Stimulated activated CD4-positive, alpha-beta T cell treated with anti-CD3 and anti-CD28 coated beads, Interleukin-12 subunit alpha, Interleukin-12 subunit beta, amount 100 ng/mL, for 48 hours (primary cell): Measurements from ENCODE around the gene BTBD7.

ENCODE experiments used
- DNase-seq, 3 donors: peaks; one replicate each; pipeline ENCODE4 v3.0.0-alpha.2; 2020; ENCODE audit warnings: low read depth in 2 of 3, low spot score in 1 of 3

Gene BTBD7

DNA sequence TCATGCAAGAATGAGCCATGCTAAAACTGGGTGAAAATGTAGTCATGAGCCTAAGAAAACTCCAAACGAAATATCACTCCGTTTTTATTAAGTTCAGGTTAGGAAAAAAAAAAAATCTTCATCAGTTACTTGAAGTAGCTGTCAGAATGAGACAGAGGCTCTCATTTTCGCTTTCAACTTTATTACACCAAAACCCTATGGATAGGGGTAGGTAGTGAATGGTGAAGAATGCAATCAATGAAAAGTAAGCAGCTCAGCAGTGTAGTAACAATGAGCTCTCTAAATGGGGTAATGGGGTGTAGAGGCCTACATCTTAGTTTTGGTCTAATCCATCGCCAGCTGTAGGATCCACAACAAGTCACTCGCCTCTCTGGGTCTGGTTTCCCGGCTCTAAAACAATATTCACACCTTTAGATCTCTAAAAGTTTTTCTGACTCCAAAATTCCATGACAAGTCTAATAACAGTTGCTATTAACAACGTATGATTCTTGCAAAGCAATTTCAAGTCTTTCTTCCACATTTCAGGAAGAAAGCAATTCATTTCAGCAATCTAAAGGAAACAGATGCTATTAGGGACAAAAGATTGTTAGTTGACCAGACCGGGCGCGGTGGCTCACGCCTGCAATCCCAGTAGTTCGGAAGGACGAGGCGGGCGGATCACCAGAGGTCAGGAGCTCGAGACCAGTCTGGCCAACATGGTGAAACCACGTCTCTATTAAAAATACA lies 1.7 kb downstream of the BTBD7 start:
- no peak for DNase-seq

DNA sequence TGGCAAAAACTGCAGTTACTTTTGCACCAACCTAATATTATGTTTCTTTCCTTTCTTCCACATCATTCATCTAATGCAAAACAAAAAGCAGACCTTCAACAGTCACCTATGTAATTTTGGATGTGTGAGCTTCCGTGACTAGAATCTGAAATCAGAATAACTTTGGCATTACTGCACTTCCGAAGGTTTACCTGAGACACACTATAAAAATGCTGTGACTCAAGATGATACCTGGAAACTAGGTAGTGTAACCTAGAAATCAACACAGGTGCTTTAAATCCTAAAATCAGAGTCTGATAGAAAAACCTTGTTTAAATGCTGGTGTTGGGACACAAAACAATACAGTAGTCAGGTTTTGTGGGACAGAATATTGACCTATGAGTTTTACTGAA lies 2.2 kb downstream of the BTBD7 start:
- DNase-seq: no peak

DNA sequence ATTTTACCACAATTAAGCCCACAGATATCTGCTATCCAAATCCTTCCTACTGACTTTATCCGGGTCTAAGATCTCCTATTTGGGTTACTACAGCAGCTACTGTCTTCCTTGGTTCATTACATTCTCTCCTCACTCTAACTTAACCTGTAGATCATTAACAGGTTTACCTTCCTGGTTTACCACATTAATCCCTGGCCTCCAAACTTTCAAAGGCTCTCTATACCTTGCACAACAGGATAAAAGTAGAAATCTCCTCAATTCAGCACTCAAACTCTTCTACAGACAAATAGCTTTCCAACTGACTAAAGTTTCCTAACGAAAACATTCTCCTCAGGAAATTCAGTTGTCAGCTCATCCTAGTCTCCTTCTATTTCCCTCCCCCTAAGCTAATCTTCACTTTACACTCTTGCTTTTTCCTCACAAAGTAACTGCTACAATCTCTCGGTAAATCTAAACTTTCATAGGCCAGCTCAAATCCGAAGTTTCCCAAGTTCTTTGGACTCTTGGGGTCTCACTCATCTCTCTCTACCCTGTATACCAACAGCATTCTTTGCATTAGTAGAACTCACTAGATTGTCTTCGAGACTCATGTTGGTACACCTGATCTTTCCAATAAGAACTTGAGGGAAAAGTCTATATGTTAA lies 2.7 kb downstream of the BTBD7 start:
- DNase-seq: no peak

DNA sequence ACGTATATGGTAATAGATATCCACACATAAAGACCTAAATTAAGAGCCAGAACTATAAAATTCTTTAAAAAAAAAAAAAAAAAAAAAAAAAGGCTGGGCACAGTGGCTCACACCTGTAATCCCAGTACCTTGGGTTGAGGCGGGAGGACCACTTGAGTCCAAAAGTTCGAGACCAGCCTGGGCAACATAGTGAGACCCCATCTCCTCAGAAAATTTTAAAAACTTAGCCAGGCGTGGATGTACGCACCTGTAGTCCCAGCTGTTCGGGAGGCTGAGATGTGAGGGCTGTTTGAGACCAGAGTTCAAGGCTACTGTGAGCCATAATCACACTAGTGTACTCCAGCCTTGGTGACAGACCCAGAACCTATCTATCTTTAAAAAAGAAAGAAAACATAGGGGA lies 4.3 kb downstream of the BTBD7 start:
- no peak for DNase-seq

DNA sequence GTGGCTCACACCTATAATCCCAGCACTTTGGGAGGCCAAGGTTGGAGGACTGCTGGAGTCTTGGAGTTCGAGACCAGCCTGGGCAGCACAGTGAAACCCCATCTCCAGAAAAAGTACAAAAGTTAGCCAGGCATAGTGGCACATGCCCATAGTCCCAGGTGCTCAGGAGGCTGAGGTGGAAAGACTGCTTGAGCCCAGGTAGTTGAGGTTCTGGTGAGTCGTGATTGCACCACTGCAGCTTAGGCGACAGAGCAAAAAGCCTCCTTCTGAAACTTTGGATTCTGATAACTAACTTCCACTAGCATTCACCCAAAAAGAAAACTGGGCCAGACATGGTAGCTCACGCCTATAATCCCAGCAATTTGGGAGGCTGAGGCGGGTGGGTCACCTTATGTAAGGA lies 6.6 kb downstream of the BTBD7 start:
- DNase-seq: no peak

DNA sequence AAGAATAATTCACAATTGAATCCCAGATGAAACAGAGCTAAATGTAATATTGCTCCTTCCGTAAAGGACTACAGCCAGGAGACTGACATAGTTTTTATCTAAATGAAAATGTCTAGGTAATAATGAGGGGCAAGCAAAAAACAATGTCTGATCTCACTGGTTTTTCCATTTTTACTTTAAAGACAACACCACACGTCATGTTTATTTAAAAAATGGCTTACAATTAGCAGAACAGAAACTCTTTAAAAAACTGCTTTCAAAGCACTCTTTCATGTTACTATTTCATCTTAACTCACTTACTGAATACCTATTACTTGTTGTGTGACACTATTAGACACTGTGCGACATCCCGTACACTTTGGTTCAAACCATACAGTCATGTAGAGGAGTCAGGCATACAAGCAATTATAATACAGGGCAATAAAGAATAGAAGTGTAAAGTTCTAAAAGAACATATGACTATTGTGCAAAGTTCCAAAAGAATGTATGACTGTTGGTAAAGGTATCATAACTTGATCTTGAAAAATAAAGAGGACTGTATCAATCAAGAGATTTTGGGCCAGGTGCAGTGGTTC lies 9.1 kb downstream of the BTBD7 start:
- DNase-seq: no peak

DNA sequence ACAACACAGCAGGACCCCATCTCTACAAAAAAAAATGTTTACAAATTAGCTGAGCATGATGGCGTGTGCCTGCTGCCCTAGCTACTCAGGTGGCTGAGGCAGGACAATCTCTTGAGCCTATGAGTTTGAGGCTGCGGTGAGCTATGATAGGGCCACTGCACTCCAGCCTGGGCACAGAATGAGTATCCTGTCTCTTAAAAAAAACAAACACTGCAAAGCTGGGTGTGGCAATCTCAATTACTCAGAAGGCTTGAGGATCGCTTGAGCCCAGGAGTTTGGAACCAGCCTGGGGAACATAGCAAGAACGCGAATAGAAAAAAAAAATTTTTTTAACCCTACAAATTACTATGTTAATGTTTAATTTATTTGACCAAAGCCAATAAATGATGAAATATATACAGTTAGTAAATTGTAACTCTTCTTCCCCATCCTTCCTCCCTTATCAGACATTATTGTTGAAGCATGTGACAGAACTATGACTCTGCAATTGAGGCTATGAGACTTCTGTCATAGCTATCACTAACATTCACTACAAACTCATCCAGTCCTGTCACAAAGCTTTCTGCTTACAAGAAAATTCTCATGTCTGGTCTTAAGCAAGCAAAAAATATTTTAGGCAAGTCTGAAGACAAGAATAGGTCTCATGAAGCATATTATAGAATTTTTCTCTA lies 9.8 kb downstream of the BTBD7 start:
- no peak for DNase-seq

DNA sequence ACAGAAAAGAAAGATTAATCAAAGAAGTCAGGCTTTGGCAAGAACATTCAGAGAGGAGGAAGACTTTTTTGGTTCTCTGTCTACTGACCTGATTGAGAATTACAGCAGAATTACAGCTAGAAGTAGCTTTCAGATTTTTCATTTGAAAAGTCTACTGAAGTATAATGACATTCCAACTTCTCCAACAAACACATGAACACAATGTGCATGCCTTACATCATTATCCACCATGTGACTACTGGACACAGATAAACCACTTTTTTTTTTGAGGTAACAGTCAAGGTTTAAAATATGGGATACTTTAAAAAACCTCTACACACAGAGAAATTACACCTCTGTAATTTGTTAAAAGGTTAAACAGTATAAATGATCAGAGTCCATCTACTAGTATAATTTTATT lies 12.3 kb downstream of the BTBD7 start:
- no peak for DNase-seq

DNA sequence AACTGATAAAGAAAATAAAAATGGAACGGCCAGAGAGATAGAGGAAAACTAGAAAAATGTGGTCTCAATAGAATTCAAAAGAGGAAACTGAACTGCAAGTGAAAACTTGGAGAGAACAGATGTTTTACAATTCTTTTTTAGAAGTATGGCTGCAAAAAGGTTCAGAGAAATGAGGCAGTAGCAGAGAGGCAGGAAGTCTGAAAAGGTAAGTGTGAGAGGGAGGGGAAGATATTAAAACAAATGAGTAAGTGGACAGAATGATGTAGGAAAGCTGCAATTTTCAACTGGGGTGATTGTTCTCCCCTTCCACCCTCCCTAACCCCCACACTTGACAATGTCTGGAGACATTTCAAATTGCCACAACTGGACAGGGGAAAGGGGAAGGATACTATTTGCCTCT lies 12.9 kb downstream of the BTBD7 start:
- DNase-seq: no peak

DNA sequence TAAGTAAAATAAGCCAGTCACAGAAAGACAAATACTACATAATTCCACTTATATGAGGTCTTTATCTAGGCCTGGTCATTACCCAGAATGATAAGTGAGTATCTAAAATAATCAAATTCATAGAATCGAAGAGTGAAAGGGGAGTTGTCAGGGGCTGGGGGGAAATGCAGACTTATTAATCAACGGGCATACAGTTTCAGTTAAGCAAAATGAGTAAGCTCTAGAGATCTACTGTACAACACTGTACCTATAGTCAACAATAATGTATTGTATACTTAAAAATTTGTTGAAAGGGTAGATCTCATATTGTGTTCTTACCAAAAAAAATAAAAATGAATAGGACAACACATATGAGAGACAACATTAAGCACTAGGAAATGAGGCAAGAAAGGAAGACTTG lies 13.3 kb downstream of the BTBD7 start:
- no peak for DNase-seq

DNA sequence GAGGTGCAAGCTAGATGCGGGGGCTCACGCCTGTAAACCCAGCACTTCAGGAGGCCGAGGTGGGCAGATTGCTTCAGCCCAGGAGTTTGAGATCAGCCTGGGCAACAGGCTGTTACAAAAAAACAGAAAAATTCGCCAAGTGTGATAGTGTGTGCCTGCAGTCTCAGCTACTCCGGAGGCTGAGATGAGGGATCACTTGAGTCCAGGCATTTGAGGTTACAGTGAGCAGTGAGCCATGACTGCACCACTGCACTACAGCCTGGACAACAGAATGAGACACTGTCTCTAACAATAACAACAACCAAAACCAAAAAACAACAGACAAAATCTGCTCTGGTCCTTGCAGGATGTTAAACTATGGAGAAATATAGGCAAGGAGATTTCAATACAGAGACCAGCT lies 13.9 kb downstream of the BTBD7 start:
- DNase-seq: no peak

DNA sequence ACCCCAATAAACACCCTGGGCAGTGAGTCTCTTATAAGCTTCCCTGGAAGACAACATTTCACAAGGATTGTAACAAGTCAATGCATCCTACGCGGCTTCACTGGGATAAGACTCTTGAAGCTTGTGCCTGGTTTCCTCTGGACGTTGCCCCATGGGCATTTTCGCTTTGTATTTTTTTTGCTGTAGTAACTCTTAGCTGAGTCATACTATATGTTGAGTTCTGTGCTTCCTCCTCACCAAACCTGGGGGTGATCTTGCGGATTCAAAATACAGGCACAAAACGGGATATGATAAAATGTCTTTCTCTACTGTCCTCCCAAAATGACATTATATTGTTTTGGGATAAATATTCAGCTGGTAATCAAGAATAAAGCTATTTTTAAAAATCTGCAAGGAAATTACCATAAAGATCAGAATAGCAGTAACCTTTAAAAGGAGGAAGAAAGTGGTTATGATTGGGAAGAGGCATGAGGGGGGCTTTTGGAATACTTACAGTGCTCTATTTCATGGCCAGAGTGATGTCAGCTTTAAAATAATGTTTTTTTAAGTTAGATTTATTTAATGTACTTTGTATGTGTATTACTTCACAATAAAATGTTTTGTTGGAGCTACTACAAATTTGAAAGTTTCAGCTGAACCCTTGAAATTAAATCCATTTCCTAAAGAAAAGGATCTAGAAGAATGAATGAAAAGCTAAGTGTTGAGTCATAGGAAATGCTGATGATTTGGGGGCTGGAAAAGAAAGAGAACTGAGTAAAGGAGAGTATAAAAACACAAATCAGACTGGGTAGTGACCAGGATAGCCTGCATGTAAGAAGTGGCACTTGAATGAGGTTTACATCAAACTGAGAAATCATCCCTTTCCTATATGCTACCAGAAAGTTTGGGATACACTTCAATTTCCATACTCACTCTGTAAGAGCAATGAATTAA lies 14.7 kb downstream of the BTBD7 start:
- no peak for DNase-seq

DNA sequence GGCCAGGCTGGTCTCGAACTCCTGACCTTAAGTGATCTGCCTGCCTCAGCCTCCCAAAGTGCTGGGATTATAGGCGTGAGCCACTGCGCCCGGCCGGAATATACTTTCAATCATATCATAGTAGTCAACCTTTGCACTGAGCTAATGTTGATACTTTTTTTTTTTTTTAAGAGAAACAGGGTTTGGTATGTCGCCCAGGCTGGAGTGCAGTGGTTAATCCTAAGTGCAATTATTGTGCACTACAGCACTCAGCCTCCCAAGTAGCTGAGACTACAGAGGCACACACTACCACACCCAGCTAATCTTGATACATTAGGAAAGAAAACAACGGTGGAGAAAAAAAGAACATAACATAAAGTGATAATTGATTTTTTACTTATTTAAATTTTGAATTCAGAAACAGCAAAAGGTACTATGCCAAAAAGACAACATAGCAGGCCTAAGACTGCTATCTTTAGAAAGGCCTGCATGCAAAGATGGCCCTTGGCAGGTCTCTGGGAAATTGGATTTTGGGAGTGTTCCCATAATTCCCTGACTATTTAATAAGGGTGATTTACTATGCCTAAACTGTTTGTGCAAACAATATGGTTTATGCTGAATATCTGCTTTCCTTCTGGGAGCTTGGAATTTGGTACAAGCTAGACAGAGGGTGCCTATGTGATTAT lies 15.5 kb downstream of the BTBD7 start:
- no peak for DNase-seq

DNA sequence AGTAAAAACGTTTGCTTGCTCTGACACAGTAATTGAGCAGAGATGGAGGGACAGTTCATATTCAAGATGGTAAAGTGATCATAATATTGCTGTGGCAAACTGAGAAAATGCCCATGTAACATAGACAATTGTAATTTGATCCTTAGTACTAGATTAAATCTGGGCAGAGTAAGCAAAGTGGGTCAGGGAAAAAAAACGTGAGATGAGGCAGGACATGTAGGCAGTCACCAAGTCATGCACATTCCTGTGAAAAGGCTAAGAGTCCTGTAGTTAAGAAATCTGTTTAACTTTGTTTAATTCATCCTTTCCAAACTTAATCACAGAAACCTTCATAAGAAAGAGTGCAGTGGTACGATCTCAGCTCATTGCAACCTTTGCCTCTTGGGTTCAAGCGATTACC lies 16.1 kb downstream of the BTBD7 start:
- no peak for DNase-seq

DNA sequence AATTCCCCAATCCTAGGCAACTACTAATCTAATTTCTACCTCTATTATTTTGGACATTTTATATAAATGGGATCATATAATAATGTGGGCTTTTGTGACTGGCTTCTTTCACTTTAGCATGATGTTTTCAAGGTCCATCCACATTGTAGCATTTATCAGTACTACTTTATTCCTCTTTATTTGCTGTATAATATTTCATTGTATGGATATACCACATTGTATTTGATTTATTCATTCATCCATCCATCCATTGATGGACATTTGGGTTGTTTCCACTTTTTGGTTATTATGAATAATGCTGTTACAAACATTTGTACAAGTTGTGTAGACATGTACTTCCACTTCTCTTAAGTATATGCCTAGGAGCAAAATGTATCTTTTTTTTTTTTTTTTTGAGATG lies 17.3 kb downstream of the BTBD7 start:
- DNase-seq: no peak

DNA sequence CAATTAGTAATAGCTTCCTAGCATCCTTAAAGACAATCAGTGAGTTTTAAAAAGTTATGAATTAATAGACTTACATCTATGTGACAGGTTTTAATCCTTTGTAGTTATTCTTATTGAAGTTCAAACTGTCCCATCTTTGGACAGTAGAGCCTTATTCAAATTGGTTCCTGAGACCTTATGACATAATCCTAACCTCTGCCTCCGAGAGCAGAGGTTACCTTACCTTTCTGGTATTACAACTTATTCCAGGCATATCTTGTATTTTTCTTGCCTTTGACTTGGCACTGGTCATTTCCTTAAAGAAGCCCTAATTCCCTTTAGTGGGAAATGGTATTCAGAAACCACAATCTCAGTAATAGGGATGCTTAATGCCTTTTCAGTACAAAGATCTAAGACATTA lies 21.8 kb downstream of the BTBD7 start:
- no peak for DNase-seq

DNA sequence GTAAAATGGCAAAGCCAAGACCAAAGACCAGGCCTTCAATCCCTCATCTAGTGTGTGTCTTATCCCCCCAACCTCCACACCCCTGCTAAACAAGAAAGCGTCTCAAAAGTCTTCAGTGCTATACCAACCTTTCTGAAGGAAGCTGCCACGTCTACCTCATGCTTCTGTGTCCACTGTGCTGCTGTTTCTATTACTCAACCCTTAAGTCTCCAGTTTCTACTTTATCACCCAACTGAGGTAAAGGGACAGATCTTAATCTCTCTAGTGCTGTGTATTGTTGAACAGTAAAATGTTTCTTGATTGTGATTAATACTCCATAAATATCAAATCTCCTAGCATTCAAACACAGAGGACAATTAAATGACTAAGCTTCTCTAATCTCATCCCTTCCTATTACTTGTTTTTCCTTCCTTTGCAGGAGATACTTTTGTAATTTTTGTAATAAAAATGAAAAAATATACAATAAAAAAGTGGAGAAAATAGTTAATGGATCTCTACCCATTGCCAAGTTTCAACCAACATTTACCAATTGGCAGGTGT lies 23.3 kb downstream of the BTBD7 start:
- no peak for DNase-seq

DNA sequence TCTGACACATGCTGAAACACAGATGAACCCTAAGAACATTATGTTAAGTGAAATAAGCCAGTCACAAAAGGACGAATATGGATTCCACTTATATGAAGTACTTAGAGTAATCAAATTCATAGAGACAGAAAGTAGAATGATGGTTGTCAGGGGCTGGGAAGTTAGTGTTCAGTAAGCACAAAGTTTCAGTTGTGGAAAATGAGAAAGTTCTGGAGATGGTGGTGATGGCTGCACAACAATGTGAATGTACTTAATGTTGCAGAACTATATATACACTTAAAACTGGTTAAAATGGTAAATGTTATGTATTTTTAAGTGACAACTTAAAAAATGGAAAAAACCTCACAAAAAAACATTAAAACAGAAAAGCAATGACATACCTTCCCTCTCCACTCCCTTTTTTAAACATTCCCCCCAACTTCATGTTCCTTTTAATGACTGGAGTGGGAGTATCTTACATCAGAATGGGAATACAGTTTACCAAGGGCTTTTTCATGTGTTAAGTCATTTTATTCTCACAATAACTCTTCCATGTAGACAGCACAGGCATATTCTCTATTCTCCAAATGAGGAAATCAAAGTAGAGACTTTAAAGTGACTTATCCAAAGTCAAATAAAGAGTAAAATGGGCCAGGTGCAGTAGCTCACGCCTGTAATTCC lies 24.0 kb downstream of the BTBD7 start:
- no peak for DNase-seq

DNA sequence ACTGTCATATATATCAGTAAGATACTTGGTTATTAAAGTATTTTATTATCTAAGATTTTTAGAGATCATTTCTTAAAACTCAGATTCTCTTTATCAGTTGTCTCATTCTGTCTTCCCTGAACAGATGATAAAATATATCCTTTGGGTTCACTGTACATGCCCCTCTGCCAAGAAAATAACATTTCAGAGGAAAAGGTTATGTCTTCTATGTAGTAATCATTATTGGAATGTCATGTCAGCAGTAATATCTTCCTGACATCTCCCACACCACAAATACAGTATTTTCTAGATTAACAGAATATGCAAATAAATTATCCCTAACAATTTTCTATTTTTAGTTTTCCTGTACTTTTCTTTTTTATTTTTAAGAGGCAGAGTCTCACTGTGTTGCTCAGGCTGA lies 26.0 kb downstream of the BTBD7 start:
- no peak for DNase-seq
